UCSD-AML1 (cell line): ENCODE data around the gene FBLN2.
A peak's percentile ranks its signal among the peaks of the same experiment; 100 is the strongest.

Source experiments
- DNase-seq: peaks from one replicate; lab custom pipeline; 2025; ENCODE audit not compliant: unreplicated experiment; lab: John Stamatoyannopoulos, UW

The FBLN2 gene

GRCh38 chr3:13636874-13637273 is 87.9 kb downstream of the FBLN2 start:
- DNase-seq, result no peak

- no peak for DNase-seq
These were observed 88.5 kb downstream of the FBLN2 start for GRCh38 chr3:13637311-13637891.

GRCh38 chr3:13637953-13638352 is 89.0 kb downstream of the FBLN2 start:
- no peak for DNase-seq

GRCh38 chr3:13638927-13639326 is 90.0 kb downstream of the FBLN2 start:
- DNase-seq, result no peak

- no peak for DNase-seq
These were observed 93.7 kb downstream of the FBLN2 start for GRCh38 chr3:13642597-13642996.

- DNase-seq, result no peak
These were observed 95.6 kb downstream of the FBLN2 start for GRCh38 chr3:13644341-13645117.

GRCh38 chr3:13645801-13646637 is 97.1 kb downstream of the FBLN2 start:
- DNase-seq, result no peak

- peak; percentile 23 for DNase-seq
These were observed 98.6 kb downstream of the FBLN2 start for GRCh38 chr3:13647298-13648059.

- peak; percentile 83 for DNase-seq
These were observed 99.4 kb downstream of the FBLN2 start for GRCh38 chr3:13648060-13649001.

GRCh38 chr3:13650210-13651056 is 101.5 kb downstream of the FBLN2 start:
- DNase-seq, result peak; percentile 82

GRCh38 chr3:13651057-13651400 is 102.1 kb downstream of the FBLN2 start:
- no peak for DNase-seq

- DNase-seq, result no peak
These were observed 103.0 kb downstream of the FBLN2 start for GRCh38 chr3:13651775-13652428.

- DNase-seq, result no peak
These were observed 103.8 kb downstream of the FBLN2 start for GRCh38 chr3:13652728-13653127.

- no peak for DNase-seq
These were observed 104.8 kb downstream of the FBLN2 start for GRCh38 chr3:13653631-13654279.

GRCh38 chr3:13654330-13655060 is 105.6 kb downstream of the FBLN2 start:
- DNase-seq, result peak; percentile 30

GRCh38 chr3:13655061-13655913 is 106.4 kb downstream of the FBLN2 start:
- DNase-seq, result peak; percentile 58
